OCI-LY3 (cell line): ENCODE data around the gene GUCA2A.

ENCODE experiments used
- H2AFZ ChIP-seq: fragments of 200-600, 300-600 bp; shearing (Covaris generic); 2 replicates; pipeline ENCODE4 v1.6.0; 2014; ENCODE audit warnings: antibody characterized with exemption, low read depth, low read length
- H3K27ac ChIP-seq: fragments of 200-600, 300-600 bp; sonication (generic); 2 replicates; pipeline ENCODE4 v1.5.1; 2014; ENCODE audit warnings: mild to moderate bottlenecking, low read length, moderate library complexity, mixed read lengths
- H3K27me3 ChIP-seq: fragments of 200-600, 300-600 bp; sonication (generic); 2 replicates; pipeline ENCODE4 v1.6.1; 2014; ENCODE audit warnings: low read depth, low read length, mixed read lengths
- H3K36me3 ChIP-seq: fragments of 200-600, 300-600 bp; sonication (generic); replicated peaks from 2 replicates; pipeline ENCODE3; 2014; ENCODE audit warnings: low read depth, low read length, mixed read lengths
- H3K4me1 ChIP-seq: fragments of 300-600, 200-600 bp; sonication (generic); 2 replicates; pipeline ENCODE4 v1.6.1; 2014; ENCODE audit warnings: low read length, mixed read lengths
- H3K4me2 ChIP-seq: fragments of 200-600, 300-600 bp; sonication (generic); 2 replicates; pipeline ENCODE4 v1.6.1; 2014; ENCODE audit warnings: low read length, mixed read lengths
- H3K4me3 ChIP-seq: fragments of 300-600, 200-600 bp; sonication (generic); 2 replicates; pipeline ENCODE4 v1.5.1; 2014; ENCODE audit warnings: antibody characterized with exemption, mild to moderate bottlenecking, low read length, moderate library complexity
- H3K79me2 ChIP-seq: fragments of 300-600, 200-600 bp; shearing (Covaris generic); 2 replicates; pipeline ENCODE4 v1.6.1; 2014; ENCODE audit warnings: mild to moderate bottlenecking, low read length, mixed read lengths
- H3K9ac ChIP-seq: fragments of 300-600, 200-600 bp; shearing (Covaris generic); 2 replicates; pipeline ENCODE4 v1.6.0; 2014; ENCODE audit warnings: mild to moderate bottlenecking, low read length, moderate library complexity
- H3K9me3 ChIP-seq: fragments of 200-600, 300-600 bp; shearing (Covaris generic); 2 replicates; pipeline ENCODE4 v1.6.1; 2014; ENCODE audit warnings: low read length, mixed read lengths; ENCODE audit not compliant: insufficient read depth
- H4K20me1 ChIP-seq: fragments of 200-600, 300-600 bp; sonication (generic); 2 replicates; pipeline ENCODE4 v1.6.1; 2016; ENCODE audit warnings: low read length, mixed read lengths; ENCODE audit not compliant: insufficient read depth
- CTCF ChIP-seq: fragments of 200-600, 300-600 bp; sonication (generic); IDR thresholded peaks from 2 replicates; pipeline ENCODE4 v1.5.1; 2014; ENCODE audit warnings: antibody characterized with exemption, low read length, low read depth
- EZH2phosphoT487 ChIP-seq: fragments of 200-600 bp; shearing (Covaris generic); IDR thresholded peaks from 2 replicates; pipeline ENCODE4 v1.6.1; 2018; ENCODE audit warnings: antibody characterized with exemption, mixed run types, low read depth

Gene GUCA2A

DNA sequence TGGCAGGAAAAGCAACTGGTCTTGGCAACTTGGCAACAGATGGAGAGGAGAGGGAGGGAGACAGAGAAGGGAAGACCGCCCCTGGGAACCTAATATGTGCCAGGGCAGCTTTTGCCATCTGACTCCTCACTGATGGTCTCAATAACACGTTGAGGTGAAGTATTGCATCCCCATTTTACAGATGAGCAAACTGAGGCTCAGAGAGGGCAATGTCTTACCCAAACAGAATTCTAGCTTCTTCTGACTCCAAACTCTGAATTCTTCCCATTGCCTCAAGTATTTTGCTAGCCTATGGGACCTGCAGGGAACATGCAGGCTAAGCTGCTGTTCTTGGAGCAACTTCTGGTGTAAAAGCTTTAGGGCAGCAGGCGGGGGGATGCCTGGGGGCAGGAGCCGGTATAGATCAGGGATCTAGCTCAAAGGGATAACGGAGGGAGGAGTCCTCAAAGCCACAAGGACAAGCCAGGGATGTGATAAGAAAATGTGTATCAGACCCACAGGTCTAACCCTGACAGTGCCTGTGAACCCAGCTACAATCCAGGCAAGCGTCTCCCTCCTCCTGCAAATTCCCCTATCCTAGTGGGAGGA lies 7.2 kb upstream of the GUCA2A start:
- H3K27ac ChIP-seq: no peak overlapping the region
- no peak overlapping the region for H3K4me2 ChIP-seq
- no peaks in the 10 kb centered on the region for H3K36me3 ChIP-seq
- H4K20me1 ChIP-seq: no peaks in the 10 kb centered on the region
- no peak overlapping the region for H3K4me3 ChIP-seq
- no peaks in the 10 kb centered on the region for H3K79me2 ChIP-seq
- H3K9ac ChIP-seq: no peak overlapping the region
- no peaks in the 10 kb centered on the region for H3K27me3 ChIP-seq
- no peak overlapping the region for H2AFZ ChIP-seq
- peaks cover 8% of the 10 kb centered on the region; the same call in 1 of the 2 replicates for H3K4me1 ChIP-seq
- no peak for TF ChIP-seq EZH2phosphoT487
- H3K9me3 ChIP-seq: no peaks in the 10 kb centered on the region

GRCh38 chr1:42170779-42171621 lies 6.5 kb upstream of the GUCA2A start:
- H3K27ac ChIP-seq: no peak overlapping the region
- no peaks in the 10 kb centered on the region for H3K79me2 ChIP-seq
- no peak overlapping the region for H3K4me2 ChIP-seq
- no peak overlapping the region for H3K9ac ChIP-seq
- H2AFZ ChIP-seq: no peak overlapping the region
- H3K9me3 ChIP-seq: no peaks in the 10 kb centered on the region
- no peak overlapping the region for H3K4me3 ChIP-seq
- peaks cover 8% of the 10 kb centered on the region; the same call in 1 of the 2 replicates for H3K4me1 ChIP-seq
- H3K36me3 ChIP-seq: no peaks in the 10 kb centered on the region
- H4K20me1 ChIP-seq: no peaks in the 10 kb centered on the region
- no peak for TF ChIP-seq CTCF
- no peak for TF ChIP-seq EZH2phosphoT487
- H3K27me3 ChIP-seq: no peaks in the 10 kb centered on the region

DNA sequence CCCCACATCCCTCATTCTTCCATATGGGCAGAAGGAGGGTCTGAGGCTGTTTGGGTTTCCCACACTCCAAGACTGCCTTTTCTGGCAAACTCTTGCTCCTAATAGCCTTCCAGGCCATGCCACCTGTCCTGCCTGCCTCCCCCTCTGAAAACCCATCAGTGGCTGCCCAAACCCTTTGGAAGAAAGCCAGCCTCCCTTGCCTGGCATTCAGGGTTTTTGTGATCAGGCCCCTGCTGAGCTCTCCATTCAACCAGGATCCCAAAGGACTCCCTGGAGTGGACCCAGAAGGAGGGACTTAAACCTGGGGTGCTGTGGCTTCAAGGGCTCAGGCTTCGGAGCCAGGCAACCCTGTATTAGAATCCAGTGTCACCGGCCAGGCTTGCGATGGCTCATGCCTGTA lies 4.2 kb upstream of the GUCA2A start:
- Histone ChIP-seq H4K20me1 (no peaks in the 10 kb centered on the region), H3K27ac (no peak overlapping the region), H3K79me2 (no peaks in the 10 kb centered on the region)

DNA sequence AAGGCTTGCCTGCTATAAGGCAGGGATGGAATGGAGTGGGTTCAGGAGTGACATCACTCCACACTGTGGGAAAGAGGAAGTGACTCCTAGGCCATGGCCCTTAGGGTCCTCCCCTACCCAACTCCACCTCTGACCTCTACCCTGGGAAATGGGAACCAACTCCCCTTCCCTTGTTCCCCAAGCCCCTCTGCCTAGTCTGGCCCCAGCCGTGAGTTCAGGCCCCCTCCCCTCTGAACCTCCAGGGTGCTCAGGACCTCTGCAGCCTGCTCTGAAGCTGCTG lies 3.8 kb upstream of the GUCA2A start:
- Histone ChIP-seq H3K9me3 (no peaks in the 10 kb centered on the region), H3K9ac (no peak overlapping the region), H3K27me3 (no peaks in the 10 kb centered on the region), H3K4me2 (no peak overlapping the region), H2AFZ (no peak overlapping the region), H3K36me3 (no peaks in the 10 kb centered on the region), H3K4me1 (peaks cover 15% of the 10 kb centered on the region; the same call in 1 of the 2 replicates), H3K27ac (no peak overlapping the region), H3K79me2 (no peaks in the 10 kb centered on the region), H3K4me3 (no peak overlapping the region), H4K20me1 (no peaks in the 10 kb centered on the region)
- TF ChIP-seq EZH2phosphoT487: no peak
- no peak for TF ChIP-seq CTCF

More for the DNA sequence above, 4.2 kb upstream of the GUCA2A start:
- Histone ChIP-seq H3K9ac (no peak overlapping the region), H3K9me3 (no peaks in the 10 kb centered on the region), H2AFZ (no peak overlapping the region), H3K27me3 (no peaks in the 10 kb centered on the region), H3K36me3 (no peaks in the 10 kb centered on the region), H3K4me1 (peaks cover 15% of the 10 kb centered on the region; the same call in 1 of the 2 replicates), H3K4me2 (no peak overlapping the region), H3K4me3 (no peak overlapping the region)
- no peak for TF ChIP-seq CTCF
- no peak for TF ChIP-seq EZH2phosphoT487
